ENCODE measurements around the gene ING4.
A peak's percentile ranks its signal among the peaks of the same experiment; 100 is the strongest.

ING4 gene

GRCh38 chr12:6635856-6636531 is 26.9 kb downstream of the ING4 start, which contains the start of gene LPAR5:
LPAR5 (minus strand) TSS chr12:6635959; CDS start chr12:6621248, 14,711 bp downstream.
- DNase-seq (ENCODE audit: low read depth in 2 of 2): no peak

GRCh38 chr12:6635375-6635855 is 27.5 kb downstream of the ING4 start:
- DNase-seq (ENCODE audit: low read depth in 2 of 2): peak in 1 of 2 donors; percentile 33

- DNase-seq (ENCODE audit: low read depth in 2 of 2): no peak
Measured at GRCh38 chr12:6632026-6632983, 30.6 kb downstream of the ING4 start.

DNA sequence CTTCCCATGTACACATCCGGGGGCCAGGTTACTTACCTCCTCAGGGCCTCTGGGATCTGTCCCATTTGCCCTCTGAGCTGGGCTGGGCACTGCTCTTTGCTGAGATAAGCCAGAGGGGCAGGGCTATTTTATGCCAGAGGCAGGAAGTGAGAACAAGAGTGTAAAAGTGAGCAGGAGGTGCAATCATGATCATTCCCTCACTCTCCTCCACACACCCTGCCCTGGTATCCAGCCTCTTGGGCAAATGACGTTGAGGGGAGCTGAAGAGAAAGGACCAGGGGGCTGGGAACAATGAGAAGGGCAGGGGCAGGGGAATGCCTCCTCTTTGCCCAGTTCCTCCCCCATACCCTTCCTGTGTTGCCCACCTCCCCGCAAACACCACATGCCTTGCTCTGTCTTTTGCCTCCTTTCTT is 31.4 kb downstream of the ING4 start:
- no peak for DNase-seq (ENCODE audit: low read depth in 2 of 2)

GRCh38 chr12:6630736-6631135 is 32.2 kb downstream of the ING4 start:
- DNase-seq (ENCODE audit: low read depth in 2 of 2): no peak

- DNase-seq (ENCODE audit: low read depth in 2 of 2): no peak
Measured at GRCh38 chr12:6627616-6628015, 35.3 kb downstream of the ING4 start.

GRCh38 chr12:6626654-6627283 is 36.1 kb downstream of the ING4 start:
- DNase-seq (ENCODE audit: low read depth in 2 of 2): no peak

GRCh38 chr12:6620885-6621274 is 42.0 kb downstream of the ING4 start:
- no peak for DNase-seq (ENCODE audit: low read depth in 2 of 2)

- no peak for DNase-seq (ENCODE audit: low read depth in 2 of 2)
Measured at GRCh38 chr12:6620137-6620884, 42.6 kb downstream of the ING4 start.

GRCh38 chr12:6618483-6619225 is 44.3 kb downstream of the ING4 start:
- DNase-seq (ENCODE audit: low read depth in 2 of 2): no peak

DNA sequence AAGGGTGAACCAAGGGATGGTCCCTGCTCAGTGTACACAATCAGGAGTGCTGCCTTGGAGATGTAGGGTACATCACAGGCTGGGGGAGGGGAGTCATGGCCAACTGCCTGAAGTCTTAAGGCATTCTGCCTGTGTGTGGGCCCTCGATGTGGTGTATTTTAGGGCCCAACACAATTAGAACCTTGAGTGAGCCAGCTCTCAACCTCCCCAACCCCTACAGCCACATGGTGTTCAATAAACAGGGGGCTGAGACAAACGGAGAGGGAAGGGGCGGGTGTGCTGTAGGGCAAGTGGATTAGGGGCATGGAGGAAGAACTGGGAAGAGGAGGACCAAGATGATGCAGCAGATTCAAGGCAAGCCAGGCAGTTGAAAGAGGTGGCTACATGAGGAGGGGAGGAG is 47.1 kb downstream of the ING4 start:
- DNase-seq (ENCODE audit: low read depth in 2 of 2): no peak

GRCh38 chr12:6614513-6615172 is 48.3 kb downstream of the ING4 start:
- DNase-seq (ENCODE audit: low read depth in 2 of 2): no peak

GRCh38 chr12:6613776-6614512 is 49.0 kb downstream of the ING4 start:
- DNase-seq (ENCODE audit: low read depth in 2 of 2): no peak

GRCh38 chr12:6613015-6613775 is 49.7 kb downstream of the ING4 start:
- DNase-seq (ENCODE audit: low read depth in 2 of 2): no peak

GRCh38 chr12:6612652-6613014 is 50.3 kb downstream of the ING4 start:
- DNase-seq (ENCODE audit: low read depth in 2 of 2): no peak

- DNase-seq (ENCODE audit: low read depth in 2 of 2): no peak
Measured at GRCh38 chr12:6612247-6612646, 50.7 kb downstream of the ING4 start.

DNA sequence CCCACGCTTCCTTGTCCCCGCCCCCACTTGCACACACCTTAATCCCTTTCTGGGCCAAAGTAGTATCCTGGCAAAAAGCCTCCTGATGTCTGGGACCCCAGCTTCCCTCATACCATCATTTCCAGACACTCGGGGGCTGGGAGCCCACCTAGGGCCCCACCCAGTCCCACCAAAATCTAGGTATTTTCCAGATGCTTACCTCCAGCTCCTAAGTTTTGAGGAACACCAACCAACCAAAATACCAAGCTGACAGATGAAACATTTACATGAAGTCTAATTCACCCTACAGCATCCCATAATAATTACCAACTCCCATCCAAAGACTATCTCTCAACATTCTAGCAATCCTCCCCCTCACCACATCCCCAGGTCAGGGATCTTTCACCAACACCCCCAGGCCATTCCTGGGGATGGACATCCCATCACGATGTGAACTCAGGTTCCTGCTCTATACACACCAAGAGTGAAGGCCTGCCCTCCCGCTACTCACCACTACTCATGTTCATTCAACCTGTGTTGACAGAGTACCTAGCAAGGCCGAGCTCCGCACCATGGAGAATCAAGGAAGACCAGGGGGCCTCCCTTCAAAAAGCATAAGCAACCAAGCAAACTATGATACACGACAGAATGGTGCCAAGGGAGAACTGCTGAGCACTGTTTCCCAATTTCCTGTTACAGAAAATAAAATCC is 54.2 kb downstream of the ING4 start:
- DNase-seq (ENCODE audit: low read depth in 2 of 2): no peak
